ENCODE results near the gene FRG2B. TPM values are rescaled to one million over a fixed set of nuclear protein-coding genes. Genes with fewer than 3 reads are reported as not detected.
"Not testable (repeated sequence)": the region's sequence is repeated elsewhere in the genome, so short reads cannot be mapped to it uniquely, and the experiment has no call there.

The FRG2B gene
- total and polyA plus RNA-seq, 3 experiments from 2014 or later: 0.20 TPM; not detected in 2

- ChIA-PET CTCF (interaction anchor here (1.7 kb wide), 1 partner anchor 284 kb away, joined by 7 read pairs; no protein-coding TSS in a partner anchor), POLR2A (no interaction called here)
- Mint-ChIP-seq H3K4me1 (peaks cover 0 to 3% (median 0%) of the 10 kb centered on the region in 3 donors), H3K4me3 (no peak overlapping the region), H3K36me3 (peaks cover 0 to 2% (median 0%) of the 10 kb centered on the region in 3 donors), H3K27me3 (peaks cover 11 to 19% of the 10 kb centered on the region in 2 donors), H3K27ac (no peak overlapping the region), H3K9me3 (peaks cover 0 to 5% (median 2%) of the 10 kb centered on the region in 5 donors)
- no peaks in the 10 kb centered on the region for H3K27me3 ChIP-seq (ENCODE audit: insufficient read depth, low read length, poor library complexity, severe bottlenecking)
- H3K36me3 ChIP-seq (ENCODE audit: insufficient read depth, low read length): no peaks in the 10 kb centered on the region
- no peak overlapping the region for H3K4me3 ChIP-seq (ENCODE audit: low read length)
- no peak overlapping the region for H3K27ac ChIP-seq (ENCODE audit: low read depth, low read length)
- no peaks in the 10 kb centered on the region for H3K9me3 ChIP-seq (ENCODE audit: low read length)
- no peak for DNase-seq
- H3K4me1 ChIP-seq (ENCODE audit: insufficient read depth, low read length): no peaks in the 10 kb centered on the region
These were observed 12.9 kb downstream of the FRG2B start for GRCh38 chr10:133613699-133614098.

GRCh38 chr10:133611079-133611478 lies 15.5 kb downstream of the FRG2B start:
- Histone ChIP-seq H3K4me1 (ENCODE audit: insufficient read depth, low read length) (no peaks in the 10 kb centered on the region), H3K4me3 (ENCODE audit: low read length) (no peak overlapping the region), H3K9me3 (ENCODE audit: low read length) (no peaks in the 10 kb centered on the region), H3K27ac (ENCODE audit: low read depth, low read length) (no peak overlapping the region), H3K36me3 (ENCODE audit: insufficient read depth, low read length) (no peaks in the 10 kb centered on the region), H3K27me3 (ENCODE audit: insufficient read depth, low read length, poor library complexity, severe bottlenecking) (no peaks in the 10 kb centered on the region)
- DNase-seq: no peak
- Mint-ChIP-seq H3K36me3 (peaks cover 0 to 8% (median 0%) of the 10 kb centered on the region in 3 donors), H3K4me3 (no peak overlapping the region), H3K9me3 (peaks cover 0 to 12% (median 4%) of the 10 kb centered on the region in 5 donors), H3K27me3 (peaks cover 21 to 43% of the 10 kb centered on the region in 2 donors), H3K4me1 (peaks cover 0 to 5% (median 0%) of the 10 kb centered on the region in 3 donors), H3K27ac (no peak overlapping the region)
- POLR2A ChIA-PET: no interaction called here
- CTCF ChIA-PET: no interaction called here

DNA sequence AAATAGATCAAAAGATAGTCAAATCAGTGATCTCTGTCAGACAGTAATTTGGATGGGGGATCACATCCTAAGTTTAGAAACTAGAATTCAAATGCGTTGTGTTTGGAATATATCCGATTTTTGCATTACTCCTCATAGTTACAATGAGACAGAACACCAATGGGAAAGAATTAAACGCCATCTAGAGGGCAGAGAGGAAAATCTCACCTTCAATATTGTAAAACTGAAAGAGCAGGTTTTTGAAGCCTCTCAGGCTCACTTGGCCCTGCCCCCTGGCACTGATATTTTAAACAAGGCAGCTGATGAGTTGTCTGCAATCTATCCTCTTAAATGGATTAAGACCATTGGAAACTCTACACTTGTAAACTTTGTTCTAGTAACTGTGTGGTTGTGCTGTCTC lies 17.7 kb downstream of the FRG2B start:
- no peak for DNase-seq
- H3K4me3 ChIP-seq (ENCODE audit: low read length): no peak overlapping the region
- Mint-ChIP-seq H3K27me3 (peaks cover 21 to 64% of the 10 kb centered on the region in 2 donors), H3K4me3 (no peak overlapping the region), H3K9me3 (peaks cover 0 to 12% (median 4%) of the 10 kb centered on the region in 5 donors), H3K36me3 (peaks cover 0 to 8% (median 0%) of the 10 kb centered on the region in 3 donors), H3K27ac (no peak overlapping the region), H3K4me1 (peaks cover 0 to 5% (median 0%) of the 10 kb centered on the region in 3 donors)
- no peaks in the 10 kb centered on the region for H3K4me1 ChIP-seq (ENCODE audit: insufficient read depth, low read length)
- no peaks in the 10 kb centered on the region for H3K9me3 ChIP-seq (ENCODE audit: low read length)
- H3K36me3 ChIP-seq (ENCODE audit: insufficient read depth, low read length): no peaks in the 10 kb centered on the region
- ChIA-PET CTCF (interaction anchor here (3.1 kb wide), 1 partner anchor 9 kb away, joined by 10 read pairs; no protein-coding TSS in a partner anchor), POLR2A (no interaction called here)
- no peak overlapping the region for H3K27ac ChIP-seq (ENCODE audit: low read depth, low read length)
- no peaks in the 10 kb centered on the region for H3K27me3 ChIP-seq (ENCODE audit: insufficient read depth, low read length, poor library complexity, severe bottlenecking)

DNA sequence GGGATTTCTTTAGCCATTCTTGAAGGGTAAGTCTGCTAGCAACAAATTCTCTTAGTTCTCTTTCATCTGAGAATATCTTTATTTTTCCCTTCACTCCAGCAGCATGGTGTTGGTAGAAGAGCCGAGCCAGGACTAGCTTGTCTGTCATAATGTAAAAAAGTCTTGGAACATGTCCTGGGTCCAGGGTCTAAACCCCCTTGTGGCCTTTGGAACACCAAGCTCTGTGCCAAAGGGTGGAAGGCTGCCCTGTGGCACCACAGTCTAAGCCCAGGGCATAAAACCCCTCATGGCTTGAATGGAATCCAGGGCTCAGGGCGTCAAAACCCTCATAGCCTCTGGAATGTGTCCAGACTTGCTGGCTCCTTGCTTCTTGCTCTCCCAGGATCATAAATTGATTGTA lies 23.2 kb downstream of the FRG2B start:
- H3K4me3 Mint-ChIP-seq; POLR2A ChIA-PET; CTCF ChIA-PET; H3K9me3 Mint-ChIP-seq; DNase-seq; H3K4me1 Mint-ChIP-seq; H3K4me1 ChIP-seq (ENCODE audit: insufficient read depth, low read length); H3K27me3 ChIP-seq (ENCODE audit: insufficient read depth, low read length, poor library complexity, severe bottlenecking); H3K36me3 Mint-ChIP-seq; H3K36me3 ChIP-seq (ENCODE audit: insufficient read depth, low read length); H3K9me3 ChIP-seq (ENCODE audit: low read length); H3K27ac Mint-ChIP-seq; H3K4me3 ChIP-seq (ENCODE audit: low read length); H3K27ac ChIP-seq (ENCODE audit: low read depth, low read length): not testable (repeated sequence)
- peaks cover 19 to 90% of the 10 kb centered on the region in 2 donors for H3K27me3 Mint-ChIP-seq

- H3K27me3 Mint-ChIP-seq: peaks cover 19 to 91% of the 10 kb centered on the region in 2 donors
These were observed 25.9 kb downstream of the FRG2B start for GRCh38 chr10:133600657-133601056.

DNA sequence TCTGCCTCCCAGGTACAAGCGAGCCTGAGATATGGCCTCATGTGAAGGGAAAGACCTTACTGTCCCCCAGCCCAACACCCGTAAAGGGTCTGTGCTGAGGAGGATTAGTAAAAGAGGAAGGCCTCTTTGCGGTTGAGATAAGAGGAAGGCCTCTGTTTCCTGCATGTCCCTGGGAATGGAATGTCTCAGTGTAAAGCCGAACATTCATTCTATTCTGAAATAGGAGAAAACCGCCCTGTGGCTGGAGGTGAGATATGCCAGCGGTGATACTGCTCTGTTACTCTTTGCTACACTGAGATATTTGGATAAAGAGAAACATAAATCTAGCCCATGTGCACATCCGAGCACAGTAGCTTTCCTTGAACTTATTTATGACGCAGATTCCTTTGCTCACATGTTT lies 26.7 kb downstream of the FRG2B start:
- peaks cover 19 to 87% of the 10 kb centered on the region in 2 donors for H3K27me3 Mint-ChIP-seq
- H3K4me3 ChIP-seq (ENCODE audit: low read length); H3K36me3 ChIP-seq (ENCODE audit: insufficient read depth, low read length); POLR2A ChIA-PET; H3K4me1 ChIP-seq (ENCODE audit: insufficient read depth, low read length); H3K9me3 Mint-ChIP-seq; H3K4me1 Mint-ChIP-seq; H3K36me3 Mint-ChIP-seq; H3K27ac ChIP-seq (ENCODE audit: low read depth, low read length); H3K27ac Mint-ChIP-seq; H3K4me3 Mint-ChIP-seq; DNase-seq; H3K9me3 ChIP-seq (ENCODE audit: low read length); CTCF ChIA-PET; H3K27me3 ChIP-seq (ENCODE audit: insufficient read depth, low read length, poor library complexity, severe bottlenecking): not testable (repeated sequence)

More at GRCh38 chr10:133600657-133601056, 25.9 kb downstream of the FRG2B start:
- H3K36me3 Mint-ChIP-seq: no peaks in the 10 kb centered on the region
- no peaks in the 10 kb centered on the region for H3K9me3 ChIP-seq (ENCODE audit: low read length)
- ChIA-PET POLR2A (no interaction called here), CTCF (no interaction called here)
- H3K27ac Mint-ChIP-seq: no peak overlapping the region
- H3K9me3 Mint-ChIP-seq: no peaks in the 10 kb centered on the region
- no peaks in the 10 kb centered on the region for H3K36me3 ChIP-seq (ENCODE audit: insufficient read depth, low read length)
- no peaks in the 10 kb centered on the region for H3K4me1 Mint-ChIP-seq
- DNase-seq: no peak
- no peak overlapping the region for H3K27ac ChIP-seq (ENCODE audit: low read depth, low read length)
- no peak overlapping the region for H3K4me3 Mint-ChIP-seq
- H3K27me3 ChIP-seq (ENCODE audit: insufficient read depth, low read length, poor library complexity, severe bottlenecking): no peaks in the 10 kb centered on the region
- no peaks in the 10 kb centered on the region for H3K4me1 ChIP-seq (ENCODE audit: insufficient read depth, low read length)
- no peak overlapping the region for H3K4me3 ChIP-seq (ENCODE audit: low read length)

- CTCF ChIA-PET: no interaction called here
- no peak overlapping the region for H3K4me3 Mint-ChIP-seq
These were observed 33.9 kb downstream of the FRG2B start for GRCh38 chr10:133592716-133593115.

DNA sequence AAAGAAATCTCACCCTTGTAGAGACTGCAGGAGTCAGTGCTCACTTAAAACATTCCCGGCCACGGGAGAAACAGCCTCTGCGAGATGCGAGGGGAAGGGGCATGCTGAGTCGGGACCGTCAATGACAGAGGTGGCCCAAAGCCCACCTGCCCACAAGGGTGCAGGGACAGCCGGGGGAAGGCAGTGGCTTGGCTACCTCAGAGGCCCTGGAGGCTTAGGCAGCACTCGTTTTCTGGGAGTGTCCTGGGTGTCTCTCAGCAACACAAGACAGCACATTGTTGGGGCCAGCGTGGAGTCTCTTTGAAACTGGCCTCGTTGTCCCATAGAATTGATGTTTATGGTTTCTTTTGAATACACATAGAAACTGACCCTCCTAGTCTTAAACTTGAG lies 35.6 kb downstream of the FRG2B start:
- Histone ChIP-seq H3K36me3 (ENCODE audit: insufficient read depth, low read length) (no peaks in the 10 kb centered on the region), H3K27me3 (ENCODE audit: insufficient read depth, low read length, poor library complexity, severe bottlenecking) (peaks cover 5% of the 10 kb centered on the region), H3K4me1 (ENCODE audit: insufficient read depth, low read length) (no peaks in the 10 kb centered on the region), H3K27ac (ENCODE audit: low read depth, low read length) (no peak overlapping the region), H3K9me3 (ENCODE audit: low read length) (no peaks in the 10 kb centered on the region), H3K4me3 (ENCODE audit: low read length) (no peak overlapping the region)
- Mint-ChIP-seq H3K27ac (no peak overlapping the region), H3K9me3 (no peaks in the 10 kb centered on the region), H3K4me1 (no peaks in the 10 kb centered on the region), H3K4me3 (no peak overlapping the region), H3K36me3 (no peaks in the 10 kb centered on the region), H3K27me3 (peaks cover 2 to 32% of the 10 kb centered on the region in 2 donors)
- ChIA-PET CTCF (no interaction called here), POLR2A (no interaction called here)
- DNase-seq: no peak

More at GRCh38 chr10:133592716-133593115, 33.9 kb downstream of the FRG2B start:
- Mint-ChIP-seq H3K27me3 (peaks cover 14 to 49% of the 10 kb centered on the region in 2 donors), H3K9me3 (no peaks in the 10 kb centered on the region), H3K27ac (no peak overlapping the region), H3K36me3 (no peaks in the 10 kb centered on the region), H3K4me1 (no peaks in the 10 kb centered on the region)
- no peak overlapping the region for H3K27ac ChIP-seq (ENCODE audit: low read depth, low read length)
- H3K9me3 ChIP-seq (ENCODE audit: low read length): no peaks in the 10 kb centered on the region
- no peaks in the 10 kb centered on the region for H3K36me3 ChIP-seq (ENCODE audit: insufficient read depth, low read length)
- no peak for DNase-seq
- POLR2A ChIA-PET: no interaction called here
- no peak overlapping the region for H3K4me3 ChIP-seq (ENCODE audit: low read length)
- no peaks in the 10 kb centered on the region for H3K4me1 ChIP-seq (ENCODE audit: insufficient read depth, low read length)
- H3K27me3 ChIP-seq (ENCODE audit: insufficient read depth, low read length, poor library complexity, severe bottlenecking): peaks cover 5% of the 10 kb centered on the region
